A549 (cell line): ENCODE measurements around the gene CEPT1. TPM values are rescaled to one million over a fixed set of nuclear protein-coding genes. Genes with fewer than 3 reads are reported as not detected.

Source experiments
- ATAC-seq, 2 experiments: fragments of 200-7000 bp in 1 of 2; fragments of >200 bp in 1 of 2; cut with Nextera tagmentation in 1 of 2; cut with Tn5 transposase in 1 of 2; 3 replicates each; pipeline versions ENCODE4 v1.8.0 to v1.9.1; 2018 to 2020; ENCODE audit warnings: mild to moderate bottlenecking in 1 of 2, moderate library complexity in 1 of 2
- CTCF ChIA-PET: fragments of 300-600 bp; sonication (Branson Sonifier 250); formaldehyde crosslinking; extraction: SDS; loops from one replicate; lab custom pipeline; 2021; ENCODE audit warnings: antibody characterized with exemption, inconsistent platforms; lab: Yijun Ruan, JAX
- POLR2A ChIA-PET: fragments of 350-600 bp; formaldehyde crosslinking; extraction: SDS; loops from one replicate; lab custom pipeline; 2021; ENCODE audit warnings: antibody characterized with exemption, inconsistent platforms; lab: Yijun Ruan, JAX
- DNase-seq, 2 experiments: peaks; one replicate each; pipeline versions ENCODE4 v3.0.0 to v3.0.0-alpha.2; 2011 to 2016; ENCODE audit warnings: low read depth in 1 of 2, low spot score in 1 of 2
- FAIRE-seq: peaks from 2 replicates; lab custom pipeline; 2011; peaks lifted over from hg19 to GRCh38; lab: Jason Lieb, UNC
- H3K27ac ChIP-seq, 2 experiments: fragments of >200 bp; sonication (Bioruptor Twin); formaldehyde crosslinking; 3 replicates each; pipeline ENCODE4 v1.5.1; 2016 to 2017
- H3K4me1 ChIP-seq: fragments of >200 bp; sonication (Bioruptor Twin); formaldehyde crosslinking; 3 replicates; pipeline ENCODE4 v1.6.1; 2016
- H3K4me2 ChIP-seq: fragments of >200 bp; sonication (Bioruptor Twin); formaldehyde crosslinking; 3 replicates; pipeline ENCODE4 v1.6.1; 2016
- H3K4me3 ChIP-seq: fragments of >200 bp; sonication (Bioruptor Twin); formaldehyde crosslinking; 3 replicates; pipeline ENCODE4 v1.5.1; 2016
- H3K9me3 ChIP-seq: fragments of >200 bp; sonication (Bioruptor Twin); formaldehyde crosslinking; 3 replicates; pipeline ENCODE4 v1.6.1; 2016
- BCL3 ChIP-seq: fragments of >200 bp; sonication (Bioruptor Twin); formaldehyde crosslinking; IDR thresholded peaks from 3 replicates; pipeline ENCODE4 v1.6.1; 2016
- CEBPB ChIP-seq, 2 experiments: fragments of >200 bp in 1 of 2; sonication (Bioruptor Twin) in 1 of 2; formaldehyde crosslinking in 1 of 2; IDR thresholded peaks; 2 replicates each; pipeline ENCODE4 v1.6.1; 2012 to 2016
- CHD2 ChIP-seq: fragments of 150-350 bp; IDR thresholded peaks from 2 replicates; pipeline ENCODE4 v1.6.1; 2014; ENCODE audit warnings: low read length; ENCODE audit not compliant: partially characterized antibody
- EHF ChIP-seq: fragments of 250-450 bp; sonication (Bioruptor Pico); IDR thresholded peaks from 2 replicates; pipeline ENCODE4 v1.5.0; 2020; ENCODE audit warnings: mild to moderate bottlenecking
- EHMT2 ChIP-seq: fragments of 200-600 bp; sonication (generic); IDR thresholded peaks from 2 replicates; pipeline ENCODE4 v1.6.1; 2016; ENCODE audit warnings: antibody characterized with exemption, low read depth, mild to moderate bottlenecking, moderate library complexity
- ELK1 ChIP-seq: fragments of 150-350 bp; IDR thresholded peaks from 2 replicates; pipeline ENCODE4 v1.6.1; 2014; ENCODE audit warnings: low read depth, mild to moderate bottlenecking, low read length
- ESRRA ChIP-seq: fragments of 150-350 bp; IDR thresholded peaks from 2 replicates; pipeline ENCODE4 v1.6.1; 2014; ENCODE audit warnings: mild to moderate bottlenecking, low read length, borderline replicate concordance
- FOSL2 ChIP-seq, 2 experiments: fragments of 450-650 bp in 1 of 2; fragments of >200 bp in 1 of 2; sonication (Bioruptor Twin) in 1 of 2; formaldehyde crosslinking; IDR thresholded peaks; 2 replicates each; pipeline versions ENCODE4 v1.5.0 to v1.6.1; 2016 to 2020; ENCODE audit warnings: mild to moderate bottlenecking in 1 of 2, moderate library complexity in 1 of 2
- FOXS1 ChIP-seq: fragments of 250-450 bp; sonication (Bioruptor Pico); IDR thresholded peaks from 2 replicates; pipeline ENCODE4 v1.5.0; 2020; ENCODE audit warnings: mild to moderate bottlenecking, moderate library complexity
- HDAC2 ChIP-seq: fragments of 200-600 bp; sonication (generic); IDR thresholded peaks from 2 replicates; pipeline ENCODE4 v1.6.1; 2016
- HEYL ChIP-seq: fragments of 250-450 bp; sonication (Bioruptor Pico); IDR thresholded peaks from 2 replicates; pipeline ENCODE4 v1.8.0; 2021; ENCODE audit warnings: mild to moderate bottlenecking, moderate library complexity
- JUN ChIP-seq, 2 experiments: fragments of >200 bp; sonication (Bioruptor Twin); formaldehyde crosslinking; IDR thresholded peaks; 2 replicates in 1 of 2; 3 replicates in 1 of 2; pipeline ENCODE4 v1.6.1; 2016 to 2017
- MAFK ChIP-seq: fragments of 450-650 bp; IDR thresholded peaks from 2 replicates; pipeline ENCODE4 v1.6.1; 2014; ENCODE audit not compliant: partially characterized antibody
- MAZ ChIP-seq: fragments of 150-350 bp; IDR thresholded peaks from 2 replicates; pipeline ENCODE4 v1.6.1; 2014; ENCODE audit warnings: antibody characterized with exemption, low read depth, low read length, borderline replicate concordance
- NR3C1 ChIP-seq: fragments of >200 bp; sonication (Bioruptor Twin); formaldehyde crosslinking; IDR thresholded peaks from 3 replicates; pipeline ENCODE4 v1.6.1; 2017
- PHF8 ChIP-seq: fragments of 200-600 bp; sonication (generic); IDR thresholded peaks from 2 replicates; pipeline ENCODE4 v1.6.1; 2016; ENCODE audit warnings: low read depth, mild to moderate bottlenecking, antibody characterized with exemption, moderate library complexity, borderline replicate concordance
- POLR2AphosphoS2 ChIP-seq: conservative IDR thresholded peaks from 2 replicates; pipeline ENCODE4 v1.6.1; 2012; ENCODE audit warnings: low read length, improper control_type of control experiment, inconsistent platforms
- REST ChIP-seq: fragments of 200-600 bp; sonication (generic); IDR thresholded peaks from 2 replicates; pipeline ENCODE4 v1.6.1; 2016; ENCODE audit warnings: antibody characterized with exemption, mild to moderate bottlenecking, moderate library complexity
- RNF2 ChIP-seq: fragments of 200-600 bp; sonication (generic); IDR thresholded peaks from 2 replicates; pipeline ENCODE4 v1.6.1; 2016; ENCODE audit warnings: low read depth, mild to moderate bottlenecking, antibody characterized with exemption, moderate library complexity, borderline replicate concordance
- SMC3 ChIP-seq: fragments of >200 bp; sonication (Bioruptor Twin); formaldehyde crosslinking; IDR thresholded peaks from 3 replicates; pipeline ENCODE4 v1.6.1; 2018; ENCODE audit warnings: inconsistent platforms
- USF2 ChIP-seq: fragments of 450-650 bp; IDR thresholded peaks from 2 replicates; pipeline ENCODE4 v1.6.1; 2014; ENCODE audit warnings: antibody characterized with exemption
- ZNF302 ChIP-seq: fragments of 250-450 bp; sonication (Bioruptor Pico); IDR thresholded peaks from 2 replicates; pipeline ENCODE4 v1.9.0; 2021; ENCODE audit warnings: inconsistent platforms, mild to moderate bottlenecking, moderate library complexity
- WGBS: methylation state at CpG from one replicate; pipeline ENCODE4 v1.1.6; 2017; ENCODE audit errors: missing lambda C conversion rate; 5-methylcytosine and 5-hydroxymethylcytosine counted together
- polyA plus RNA-seq, 4 experiments: library from polyadenylated mRNA; depleted of rRNA in 3 of 4; stranded (reverse); fragments of >200 nt; fragmentation: RNase III in 1 of 4; extraction: RNeasy Plus Mini Kit Qiagen cat#74134 plus additional on column Dnase treatment in 1 of 4; gene quantifications; 2 replicates in 3 of 4; 3 replicates in 1 of 4; pipeline ENCODE4 v1.2.3, GENCODE V29; 2011 to 2017

CEPT1 gene
- polyA plus RNA-seq, 2 of the 4 experiments (the other 2 are of a cell fraction): 12.3 to 26.2 TPM

- FAIRE-seq (no peak), DNase-seq (no peak), ATAC-seq (no peak)
- H3K9me3 ChIP-seq: no peaks in the 10 kb centered on the region
- no peak for TF ChIP-seq MAFK
- no peak for TF ChIP-seq HEYL (CRISPR knock-in tag)
- no peak for TF ChIP-seq ESRRA
- no peak for TF ChIP-seq NR3C1
- TF ChIP-seq ZNF302 (CRISPR knock-in tag): no peak
- CTCF ChIA-PET: no interaction called here
- POLR2A ChIA-PET: no interaction called here
- no peak overlapping the region for H3K4me2 ChIP-seq
- H3K4me1 ChIP-seq: no peaks in the 10 kb centered on the region
- H3K27ac ChIP-seq: no peak overlapping the region
- no peak overlapping the region for H3K4me3 ChIP-seq
- 92% methylated on average over 4 of the region's 4 CpGs for WGBS
Measured at GRCh38 chr1:111131693-111132092, 8.3 kb upstream of the CEPT1 start.

- Histone ChIP-seq H3K4me2 (no peak overlapping the region), H3K9me3 (no peaks in the 10 kb centered on the region), H3K4me1 (peaks cover 5% of the 10 kb centered on the region; the same call in 1 of the 3 replicates), H3K4me3 (no peak overlapping the region), H3K27ac (no peak overlapping the region)
- DNase-seq (no peak), ATAC-seq (no peak), FAIRE-seq (no peak)
- POLR2A ChIA-PET: no interaction called here
- TF ChIP-seq BCL3 (no peak), FOXS1 (CRISPR knock-in tag) (no peak), HDAC2 (no peak), EHMT2 (no peak), FOSL2 (IDR thresholded peaks at IDR 0.05) (no peak), FOSL2 (CRISPR knock-in tag; IDR thresholded peaks at IDR 0.05) (no peak)
- WGBS: 100% methylated on average over 1 of the region's 1 CpG
- CTCF ChIA-PET: interaction anchor here (0.6 kb wide), 1 partner anchor 185 kb away, joined by 3 read pairs; no protein-coding TSS in a partner anchor
Measured at GRCh38 chr1:111133866-111134265, 6.2 kb upstream of the CEPT1 start.

- Histone ChIP-seq H3K27ac (peak overlapping the region; percentile 87 to 99), H3K4me1 (peaks cover 15% of the 10 kb centered on the region; the same call in 2 of the 3 replicates), H3K4me2 (peak overlapping the region; percentile 72), H3K9me3 (no peaks in the 10 kb centered on the region), H3K4me3 (peak overlapping the region; percentile 65)
- ChIA-PET CTCF (interaction anchor here (1.0 to 1.6 kb wide), 2 partner anchors 9 to 108 kb away, joined by 3 to 5 read pairs; no protein-coding TSS in a partner anchor), POLR2A (interaction anchor here (1.2 to 1.4 kb wide), 2 partner anchors 175 to 207 kb away, joined by 3 to 5 read pairs; partner anchors contain the start of gene LRIF1)
- ATAC-seq: peak; percentile 80 to 84
- 0% methylated on average over 18 of the region's 33 CpGs for WGBS
- TF ChIP-seq ELK1 (no peak), USF2 (no peak), POLR2AphosphoS2 (no peak), PHF8 (peak; percentile 29; the same call in 1 of the 2 replicates), JUN (IDR thresholded peaks at IDR 0.05) (peak in 1 of 2 experiments; percentile 41; a peak in 1 of 5 replicates), REST (peak; percentile 43; the same call in 1 of the 2 replicates), MAZ (no peak), CHD2 (peak; percentile 66), EHF (no peak), RNF2 (no peak), CEBPB (IDR thresholded peaks at IDR 0.05) (no peak), SMC3 (no peak)
- no peak for FAIRE-seq
- DNase-seq: peak; percentile 33 to 55
Measured at GRCh38 chr1:111139324-111139955, 583 bp upstream of the CEPT1 start.
